ENCODE measurements around the gene AKNA. TPM values are rescaled to one million over a fixed set of nuclear protein-coding genes. Genes with fewer than 3 reads are reported as not detected.

The AKNA gene
- total RNA-seq, 1 experiment from 2014 or later: 29.3 TPM

DNA sequence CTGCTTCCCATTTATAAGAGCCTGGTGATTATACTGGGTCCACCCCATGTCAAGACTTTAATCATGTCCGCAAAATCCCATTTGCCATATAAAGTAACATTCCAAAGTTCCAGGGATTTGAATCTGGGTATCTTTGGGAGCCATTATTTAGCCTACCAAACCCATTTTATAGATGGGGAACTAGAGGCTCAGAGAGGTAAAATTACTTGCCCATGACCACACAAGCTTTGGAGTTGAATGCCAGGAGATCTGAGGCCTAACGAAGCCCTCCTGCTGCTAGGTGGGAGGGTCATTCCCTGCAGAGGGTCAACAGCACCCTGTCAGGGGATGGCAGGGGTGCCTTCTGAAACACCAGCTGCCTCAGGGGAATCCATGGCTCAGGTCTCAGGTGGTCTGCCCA is 13.0 kb upstream of the AKNA start:
- no peaks in the 10 kb centered on the region for H3K36me3 Mint-ChIP-seq
- DNase-seq (ENCODE audit: low spot score) (no peak), ATAC-seq (no peak)
- H3K9me3 Mint-ChIP-seq: no peaks in the 10 kb centered on the region
- H3K27me3 Mint-ChIP-seq (ENCODE audit: low read depth): no peaks in the 10 kb centered on the region
- H3K4me3 Mint-ChIP-seq: no peak overlapping the region
- ChIA-PET CTCF (interaction anchor here (1.2 to 2.5 kb wide), 4 partner anchors 9 to 62 kb away, joined by 3 to 8 read pairs (median 4); no protein-coding TSS in a partner anchor), POLR2A (no interaction called here)
- peaks cover 26% of the 10 kb centered on the region for H3K4me1 Mint-ChIP-seq
- H3K27ac Mint-ChIP-seq: no peak overlapping the region
- TF ChIP-seq, protein P1, sequence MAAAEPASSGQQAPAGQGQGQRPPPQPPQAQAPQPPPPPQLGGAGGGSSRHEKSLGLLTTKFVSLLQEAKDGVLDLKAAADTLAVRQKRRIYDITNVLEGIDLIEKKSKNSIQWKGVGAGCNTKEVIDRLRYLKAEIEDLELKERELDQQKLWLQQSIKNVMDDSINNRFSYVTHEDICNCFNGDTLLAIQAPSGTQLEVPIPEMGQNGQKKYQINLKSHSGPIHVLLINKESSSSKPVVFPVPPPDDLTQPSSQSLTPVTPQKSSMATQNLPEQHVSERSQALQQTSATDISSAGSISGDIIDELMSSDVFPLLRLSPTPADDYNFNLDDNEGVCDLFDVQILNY (CRISPR knock-in tag; IDR thresholded peaks at IDR 0.05): no peak
- TF ChIP-seq, protein P2, sequence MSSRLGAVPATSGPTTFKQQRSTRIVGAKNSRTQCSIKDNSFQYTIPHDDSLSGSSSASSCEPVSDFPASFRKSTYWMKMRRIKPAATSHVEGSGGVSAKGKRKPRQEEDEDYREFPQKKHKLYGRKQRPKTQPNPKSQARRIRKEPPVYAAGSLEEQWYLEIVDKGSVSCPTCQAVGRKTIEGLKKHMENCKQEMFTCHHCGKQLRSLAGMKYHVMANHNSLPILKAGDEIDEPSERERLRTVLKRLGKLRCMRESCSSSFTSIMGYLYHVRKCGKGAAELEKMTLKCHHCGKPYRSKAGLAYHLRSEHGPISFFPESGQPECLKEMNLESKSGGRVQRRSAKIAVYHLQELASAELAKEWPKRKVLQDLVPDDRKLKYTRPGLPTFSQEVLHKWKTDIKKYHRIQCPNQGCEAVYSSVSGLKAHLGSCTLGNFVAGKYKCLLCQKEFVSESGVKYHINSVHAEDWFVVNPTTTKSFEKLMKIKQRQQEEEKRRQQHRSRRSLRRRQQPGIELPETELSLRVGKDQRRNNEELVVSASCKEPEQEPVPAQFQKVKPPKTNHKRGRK (CRISPR knock-in tag; IDR thresholded peaks at IDR 0.05; ENCODE audit: borderline replicate concordance): no peak
- no peak for TF ChIP-seq ZNF121 (CRISPR knock-in tag; IDR thresholded peaks at IDR 0.05)
- no peak for TF ChIP-seq ZNF396 (CRISPR knock-in tag; IDR thresholded peaks at IDR 0.05; ENCODE audit: borderline replicate concordance)

DNA sequence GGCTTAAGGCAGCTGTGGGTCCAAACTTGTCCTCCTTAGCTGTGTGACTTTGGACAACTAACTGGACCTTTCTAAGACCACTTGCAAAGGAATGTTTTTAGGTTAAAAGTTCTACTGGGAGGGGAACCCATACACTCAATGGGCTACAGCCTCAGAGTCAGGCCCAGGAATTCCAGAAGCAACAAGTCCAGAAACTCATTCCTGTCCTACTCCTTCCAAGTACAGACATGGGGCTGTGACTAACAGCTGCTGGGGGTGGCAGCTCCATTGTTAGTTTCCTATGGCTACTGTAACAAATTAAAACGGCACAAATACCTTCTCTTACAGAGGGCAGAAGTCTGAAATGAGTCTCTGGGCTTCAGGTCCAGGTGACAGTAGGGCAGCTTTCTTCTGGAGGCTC is 12.4 kb upstream of the AKNA start:
- Mint-ChIP-seq H3K9me3 (no peaks in the 10 kb centered on the region), H3K4me1 (peaks cover 28% of the 10 kb centered on the region), H3K27ac (no peak overlapping the region), H3K4me3 (no peak overlapping the region), H3K36me3 (no peaks in the 10 kb centered on the region), H3K27me3 (ENCODE audit: low read depth) (no peaks in the 10 kb centered on the region)
- CTCF ChIA-PET: interaction anchor here (1.2 to 2.5 kb wide), 3 partner anchors 9 to 61 kb away, joined by 3 to 8 read pairs (median 5); no protein-coding TSS in a partner anchor
- DNase-seq (ENCODE audit: low spot score): no peak
- TF ChIP-seq ZNF121 (CRISPR knock-in tag; IDR thresholded peaks at IDR 0.05) (no peak), RELA (CRISPR knock-in tag; IDR thresholded peaks at IDR 0.05; ENCODE audit: borderline replicate concordance) (no peak), ZNF263 (CRISPR knock-in tag; IDR thresholded peaks at IDR 0.05; ENCODE audit: low read depth) (no peak), JAZF1 (CRISPR knock-in tag; IDR thresholded peaks at IDR 0.05) (no peak)
- TF ChIP-seq, protein P3, sequence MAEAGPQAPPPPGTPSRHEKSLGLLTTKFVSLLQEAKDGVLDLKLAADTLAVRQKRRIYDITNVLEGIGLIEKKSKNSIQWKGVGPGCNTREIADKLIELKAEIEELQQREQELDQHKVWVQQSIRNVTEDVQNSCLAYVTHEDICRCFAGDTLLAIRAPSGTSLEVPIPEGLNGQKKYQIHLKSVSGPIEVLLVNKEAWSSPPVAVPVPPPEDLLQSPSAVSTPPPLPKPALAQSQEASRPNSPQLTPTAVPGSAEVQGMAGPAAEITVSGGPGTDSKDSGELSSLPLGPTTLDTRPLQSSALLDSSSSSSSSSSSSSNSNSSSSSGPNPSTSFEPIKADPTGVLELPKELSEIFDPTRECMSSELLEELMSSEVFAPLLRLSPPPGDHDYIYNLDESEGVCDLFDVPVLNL (CRISPR knock-in tag; IDR thresholded peaks at IDR 0.05; ENCODE audit: borderline replicate concordance, low read depth): no peak
- TF ChIP-seq, protein P4, sequence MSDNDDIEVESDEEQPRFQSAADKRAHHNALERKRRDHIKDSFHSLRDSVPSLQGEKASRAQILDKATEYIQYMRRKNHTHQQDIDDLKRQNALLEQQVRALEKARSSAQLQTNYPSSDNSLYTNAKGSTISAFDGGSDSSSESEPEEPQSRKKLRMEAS (CRISPR knock-in tag; IDR thresholded peaks at IDR 0.05): no peak
- TF ChIP-seq, protein P5, sequence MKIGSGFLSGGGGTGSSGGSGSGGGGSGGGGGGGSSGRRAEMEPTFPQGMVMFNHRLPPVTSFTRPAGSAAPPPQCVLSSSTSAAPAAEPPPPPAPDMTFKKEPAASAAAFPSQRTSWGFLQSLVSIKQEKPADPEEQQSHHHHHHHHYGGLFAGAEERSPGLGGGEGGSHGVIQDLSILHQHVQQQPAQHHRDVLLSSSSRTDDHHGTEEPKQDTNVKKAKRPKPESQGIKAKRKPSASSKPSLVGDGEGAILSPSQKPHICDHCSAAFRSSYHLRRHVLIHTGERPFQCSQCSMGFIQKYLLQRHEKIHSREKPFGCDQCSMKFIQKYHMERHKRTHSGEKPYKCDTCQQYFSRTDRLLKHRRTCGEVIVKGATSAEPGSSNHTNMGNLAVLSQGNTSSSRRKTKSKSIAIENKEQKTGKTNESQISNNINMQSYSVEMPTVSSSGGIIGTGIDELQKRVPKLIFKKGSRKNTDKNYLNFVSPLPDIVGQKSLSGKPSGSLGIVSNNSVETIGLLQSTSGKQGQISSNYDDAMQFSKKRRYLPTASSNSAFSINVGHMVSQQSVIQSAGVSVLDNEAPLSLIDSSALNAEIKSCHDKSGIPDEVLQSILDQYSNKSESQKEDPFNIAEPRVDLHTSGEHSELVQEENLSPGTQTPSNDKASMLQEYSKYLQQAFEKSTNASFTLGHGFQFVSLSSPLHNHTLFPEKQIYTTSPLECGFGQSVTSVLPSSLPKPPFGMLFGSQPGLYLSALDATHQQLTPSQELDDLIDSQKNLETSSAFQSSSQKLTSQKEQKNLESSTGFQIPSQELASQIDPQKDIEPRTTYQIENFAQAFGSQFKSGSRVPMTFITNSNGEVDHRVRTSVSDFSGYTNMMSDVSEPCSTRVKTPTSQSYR (CRISPR knock-in tag; IDR thresholded peaks at IDR 0.05): no peak
- TF ChIP-seq, protein P6, sequence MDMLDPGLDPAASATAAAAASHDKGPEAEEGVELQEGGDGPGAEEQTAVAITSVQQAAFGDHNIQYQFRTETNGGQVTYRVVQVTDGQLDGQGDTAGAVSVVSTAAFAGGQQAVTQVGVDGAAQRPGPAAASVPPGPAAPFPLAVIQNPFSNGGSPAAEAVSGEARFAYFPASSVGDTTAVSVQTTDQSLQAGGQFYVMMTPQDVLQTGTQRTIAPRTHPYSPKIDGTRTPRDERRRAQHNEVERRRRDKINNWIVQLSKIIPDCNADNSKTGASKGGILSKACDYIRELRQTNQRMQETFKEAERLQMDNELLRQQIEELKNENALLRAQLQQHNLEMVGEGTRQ (CRISPR knock-in tag; IDR thresholded peaks at IDR 0.05): no peak
- TF ChIP-seq, protein P7, sequence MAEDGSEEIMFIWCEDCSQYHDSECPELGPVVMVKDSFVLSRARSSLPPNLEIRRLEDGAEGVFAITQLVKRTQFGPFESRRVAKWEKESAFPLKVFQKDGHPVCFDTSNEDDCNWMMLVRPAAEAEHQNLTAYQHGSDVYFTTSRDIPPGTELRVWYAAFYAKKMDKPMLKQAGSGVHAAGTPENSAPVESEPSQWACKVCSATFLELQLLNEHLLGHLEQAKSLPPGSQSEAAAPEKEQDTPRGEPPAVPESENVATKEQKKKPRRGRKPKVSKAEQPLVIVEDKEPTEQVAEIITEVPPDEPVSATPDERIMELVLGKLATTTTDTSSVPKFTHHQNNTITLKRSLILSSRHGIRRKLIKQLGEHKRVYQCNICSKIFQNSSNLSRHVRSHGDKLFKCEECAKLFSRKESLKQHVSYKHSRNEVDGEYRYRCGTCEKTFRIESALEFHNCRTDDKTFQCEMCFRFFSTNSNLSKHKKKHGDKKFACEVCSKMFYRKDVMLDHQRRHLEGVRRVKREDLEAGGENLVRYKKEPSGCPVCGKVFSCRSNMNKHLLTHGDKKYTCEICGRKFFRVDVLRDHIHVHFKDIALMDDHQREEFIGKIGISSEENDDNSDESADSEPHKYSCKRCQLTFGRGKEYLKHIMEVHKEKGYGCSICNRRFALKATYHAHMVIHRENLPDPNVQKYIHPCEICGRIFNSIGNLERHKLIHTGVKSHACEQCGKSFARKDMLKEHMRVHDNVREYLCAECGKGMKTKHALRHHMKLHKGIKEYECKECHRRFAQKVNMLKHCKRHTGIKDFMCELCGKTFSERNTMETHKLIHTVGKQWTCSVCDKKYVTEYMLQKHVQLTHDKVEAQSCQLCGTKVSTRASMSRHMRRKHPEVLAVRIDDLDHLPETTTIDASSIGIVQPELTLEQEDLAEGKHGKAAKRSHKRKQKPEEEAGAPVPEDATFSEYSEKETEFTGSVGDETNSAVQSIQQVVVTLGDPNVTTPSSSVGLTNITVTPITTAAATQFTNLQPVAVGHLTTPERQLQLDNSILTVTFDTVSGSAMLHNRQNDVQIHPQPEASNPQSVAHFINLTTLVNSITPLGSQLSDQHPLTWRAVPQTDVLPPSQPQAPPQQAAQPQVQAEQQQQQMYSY (CRISPR knock-in tag; IDR thresholded peaks at IDR 0.05): no peak
- POLR2A ChIA-PET: no interaction called here
- ATAC-seq: no peak
